Activated CD4-positive, CD25-positive, alpha-beta regulatory T cell treated with anti-CD3 and anti-CD28 coated beads, Interleukin-2, amount 50 U/mL, for 72 hours (primary cell): Measurements from ENCODE around the gene CD52.
"Not testable (repeated sequence)": the region's sequence is repeated elsewhere in the genome, so short reads cannot be mapped to it uniquely, and the experiment has no call there.

Experiments used
- DNase-seq: peaks from one replicate; pipeline ENCODE4 v3.0.0; 2021

CD52 gene

GRCh38 chr1:26284597-26285347 is 33.0 kb upstream of the CD52 start:
- peak; percentile 85 for DNase-seq

- no peak for DNase-seq
These were observed 32.2 kb upstream of the CD52 start for GRCh38 chr1:26285366-26286063.

GRCh38 chr1:26286064-26286416 is 31.7 kb upstream of the CD52 start:
- DNase-seq = no peak

- DNase-seq = peak; percentile 61
These were observed 30.6 kb upstream of the CD52 start for GRCh38 chr1:26287033-26287711.

GRCh38 chr1:26287811-26288210 is 29.9 kb upstream of the CD52 start:
- DNase-seq = no peak

GRCh38 chr1:26288311-26288941 is 29.3 kb upstream of the CD52 start:
- peak; percentile 55 for DNase-seq

GRCh38 chr1:26289158-26290059 is 28.3 kb upstream of the CD52 start:
- DNase-seq = peak; percentile 57

- no peak for DNase-seq
These were observed 27.5 kb upstream of the CD52 start for GRCh38 chr1:26290122-26290881.

- DNase-seq = no peak
These were observed 26.9 kb upstream of the CD52 start for GRCh38 chr1:26290882-26291261.

- DNase-seq = no peak
These were observed 26.3 kb upstream of the CD52 start for GRCh38 chr1:26291433-26291832.

GRCh38 chr1:26291939-26292338 is 25.8 kb upstream of the CD52 start:
- no peak for DNase-seq

GRCh38 chr1:26292735-26293134 is 25.0 kb upstream of the CD52 start:
- not testable (repeated sequence) for DNase-seq

GRCh38 chr1:26293911-26294463 is 23.8 kb upstream of the CD52 start:
- no peak for DNase-seq

GRCh38 chr1:26295194-26296138 is 22.3 kb upstream of the CD52 start:
- DNase-seq = no peak

- no peak for DNase-seq
These were observed 21.3 kb upstream of the CD52 start for GRCh38 chr1:26296340-26297056.

- DNase-seq = no peak
These were observed 20.5 kb upstream of the CD52 start for GRCh38 chr1:26297057-26297790.

- DNase-seq = no peak
These were observed 20.0 kb upstream of the CD52 start for GRCh38 chr1:26297791-26298124.

- no peak for DNase-seq
These were observed 17.0 kb upstream of the CD52 start for GRCh38 chr1:26300578-26301275.
